ENCODE results near the gene ABHD12B. TPM values are rescaled to one million over a fixed set of nuclear protein-coding genes. Genes with fewer than 3 reads are reported as not detected.

ABHD12B gene
- total and polyA plus RNA-seq, 2 donors (not counting 1 experiment from before 2014, with no cell fraction given): under 0.01 TPM; not detected in 1

DNA sequence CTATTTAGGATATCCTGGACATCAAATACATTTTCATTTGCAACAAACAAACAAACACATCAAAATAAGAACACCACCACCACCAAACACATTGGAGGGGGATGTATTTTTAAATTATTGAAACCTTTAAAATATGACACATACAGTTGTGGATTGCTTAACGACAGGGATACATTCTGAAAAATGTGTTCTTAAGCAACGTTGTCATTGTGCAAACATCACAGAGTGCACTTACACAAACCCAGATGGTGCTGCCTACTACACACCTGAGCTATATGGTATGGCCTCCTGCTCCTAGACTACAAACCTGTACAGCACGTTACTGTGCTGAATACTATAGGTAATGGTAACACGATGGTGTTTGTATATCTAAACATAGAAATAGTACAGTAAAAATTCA lies 53.0 kb downstream of the ABHD12B start:
- no peak overlapping the region for H3K9ac ChIP-seq (ENCODE audit: insufficient read depth, low read length)
- no peak for DNase-seq (ENCODE audit: low read depth in 2 of 2)
- H3K4me2 ChIP-seq (ENCODE audit: extremely low read depth, insufficient read depth, low read length): no peak overlapping the region
- TF ChIP-seq EZH2 (IDR thresholded peaks at IDR 0.05; ENCODE audit: low read length, missing control alignments): no peak
- no peak for TF ChIP-seq CTCF (conservative IDR thresholded peaks at IDR 0.05 in 1 of 2, IDR thresholded peaks at IDR 0.05 in 1 of 2; ENCODE audit: low read depth in 1 of 2, low read length in 2 of 2)
- no peaks in the 10 kb centered on the region for H4K20me1 ChIP-seq (ENCODE audit: control insufficient read depth, extremely low read depth, insufficient read depth, low read length)
- no peaks in the 10 kb centered on the region for H3K27me3 ChIP-seq (ENCODE audit: control insufficient read depth, insufficient read depth, low read length)
- H3K79me2 ChIP-seq (ENCODE audit: control insufficient read depth, insufficient read depth, low read length): no peaks in the 10 kb centered on the region
- H3K27ac ChIP-seq (ENCODE audit: insufficient read depth, low read length): no peak overlapping the region
- H3K36me3 ChIP-seq (ENCODE audit: control insufficient read depth, insufficient read depth, low read length): no peaks in the 10 kb centered on the region
- H3K9me3 ChIP-seq (ENCODE audit: control insufficient read depth, insufficient read depth, low read depth, low read length): no peaks in the 10 kb centered on the region
- no peak overlapping the region for H2AFZ ChIP-seq (ENCODE audit: low read length)
- H3K4me3 ChIP-seq (replicated peaks in 1 of 4; ENCODE audit: control extremely low read depth in 1 of 4, insufficient read depth in 1 of 4, low read depth in 3 of 4, low read length in 4 of 4): no peak overlapping the region
- H3K4me1 ChIP-seq (ENCODE audit: control insufficient read depth, extremely low read depth, insufficient read depth, low read length): peaks cover 6% of the 10 kb centered on the region

DNA sequence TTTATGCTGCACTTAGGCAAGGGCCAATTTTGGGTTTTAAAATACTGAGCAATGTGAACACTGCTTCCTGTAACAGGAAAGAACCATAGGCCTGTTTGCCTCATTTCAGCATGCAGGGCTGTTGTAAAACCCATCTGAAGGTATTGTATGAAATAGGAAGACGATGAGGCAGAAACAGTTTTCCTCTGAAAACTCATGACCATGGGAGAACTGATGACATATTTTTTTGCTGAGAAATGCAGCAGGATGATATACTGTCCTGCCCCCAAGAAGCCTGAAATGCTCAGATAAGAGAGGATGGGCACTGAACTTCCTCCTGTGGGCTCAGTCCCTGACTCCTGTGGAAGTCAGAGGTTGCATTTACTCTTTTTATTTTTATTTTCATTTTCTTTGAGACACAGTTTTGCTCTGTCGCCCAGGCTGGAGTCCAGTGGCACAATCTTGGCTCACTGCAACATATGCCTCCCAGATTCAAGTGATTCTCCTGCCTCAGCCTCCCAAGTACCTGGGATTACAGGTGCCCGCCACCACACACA lies 55.1 kb downstream of the ABHD12B start:
- no peaks in the 10 kb centered on the region for H4K20me1 ChIP-seq (ENCODE audit: control insufficient read depth, extremely low read depth, insufficient read depth, low read length)
- H3K36me3 ChIP-seq (ENCODE audit: control insufficient read depth, insufficient read depth, low read length): peaks cover 1% of the 10 kb centered on the region
- no peak overlapping the region for H3K4me3 ChIP-seq (replicated peaks in 1 of 4; ENCODE audit: control extremely low read depth in 1 of 4, insufficient read depth in 1 of 4, low read depth in 3 of 4, low read length in 4 of 4)
- no peak overlapping the region for H2AFZ ChIP-seq (ENCODE audit: low read length)
- H3K27me3 ChIP-seq (ENCODE audit: control insufficient read depth, insufficient read depth, low read length): no peaks in the 10 kb centered on the region
- no peak overlapping the region for H3K27ac ChIP-seq (ENCODE audit: insufficient read depth, low read length)
- no peaks in the 10 kb centered on the region for H3K79me2 ChIP-seq (ENCODE audit: control insufficient read depth, insufficient read depth, low read length)
- no peaks in the 10 kb centered on the region for H3K9me3 ChIP-seq (ENCODE audit: control insufficient read depth, insufficient read depth, low read depth, low read length)
- no peak overlapping the region for H3K9ac ChIP-seq (ENCODE audit: insufficient read depth, low read length)
- TF ChIP-seq EZH2 (IDR thresholded peaks at IDR 0.05; ENCODE audit: low read length, missing control alignments): no peak
- TF ChIP-seq CTCF (conservative IDR thresholded peaks at IDR 0.05 in 1 of 2, IDR thresholded peaks at IDR 0.05 in 1 of 2; ENCODE audit: low read depth in 1 of 2, low read length in 2 of 2): no peak
- no peak overlapping the region for H3K4me2 ChIP-seq (ENCODE audit: extremely low read depth, insufficient read depth, low read length)
- no peak for DNase-seq (ENCODE audit: low read depth in 2 of 2)
- H3K4me1 ChIP-seq (ENCODE audit: control insufficient read depth, extremely low read depth, insufficient read depth, low read length): no peaks in the 10 kb centered on the region

GRCh38 chr14:50928002-50928635 lies 56.3 kb downstream of the ABHD12B start:
- no peak for TF ChIP-seq EZH2 (IDR thresholded peaks at IDR 0.05; ENCODE audit: low read length, missing control alignments)
- TF ChIP-seq CTCF (conservative IDR thresholded peaks at IDR 0.05 in 1 of 2, IDR thresholded peaks at IDR 0.05 in 1 of 2; ENCODE audit: low read depth in 1 of 2, low read length in 2 of 2): no peak
- Histone ChIP-seq H3K27ac (ENCODE audit: insufficient read depth, low read length) (no peak overlapping the region), H2AFZ (ENCODE audit: low read length) (no peak overlapping the region), H4K20me1 (ENCODE audit: control insufficient read depth, extremely low read depth, insufficient read depth, low read length) (no peaks in the 10 kb centered on the region), H3K4me2 (ENCODE audit: extremely low read depth, insufficient read depth, low read length) (no peak overlapping the region), H3K9me3 (ENCODE audit: control insufficient read depth, insufficient read depth, low read depth, low read length) (no peaks in the 10 kb centered on the region), H3K4me1 (ENCODE audit: control insufficient read depth, extremely low read depth, insufficient read depth, low read length) (no peaks in the 10 kb centered on the region), H3K4me3 (replicated peaks in 1 of 4; ENCODE audit: control extremely low read depth in 1 of 4, insufficient read depth in 1 of 4, low read depth in 3 of 4, low read length in 4 of 4) (no peak overlapping the region), H3K9ac (ENCODE audit: insufficient read depth, low read length) (no peak overlapping the region), H3K27me3 (ENCODE audit: control insufficient read depth, insufficient read depth, low read length) (no peaks in the 10 kb centered on the region), H3K79me2 (ENCODE audit: control insufficient read depth, insufficient read depth, low read length) (no peaks in the 10 kb centered on the region), H3K36me3 (ENCODE audit: control insufficient read depth, insufficient read depth, low read length) (peaks cover 1% of the 10 kb centered on the region)
- DNase-seq (ENCODE audit: low read depth in 2 of 2): peak; percentile 74 to 98

Measured in fibroblast of lung (primary cell).